ENCODE data around the gene NME5. TPM values are rescaled to one million over a fixed set of nuclear protein-coding genes. Genes with fewer than 3 reads are reported as not detected.

Gene NME5
- total and polyA plus RNA-seq, 2 of the 13 experiments (the other 11 are each of a cell fraction or from before 2014, with no cell fraction given), result 0.18 TPM; not detected in 1

GRCh38 chr5:138170299-138170698, 31.1 kb upstream of the NME5 start:
- H3K27me3 ChIP-seq (ENCODE audit: control insufficient read depth in 1 of 2, insufficient read depth in 2 of 2, low read length in 2 of 2), result no peaks in the 10 kb centered on the region
- CTCF ChIA-PET (ENCODE audit: low intra/inter-chr PET ratio, low total read pairs), result no interaction called here

DNA sequence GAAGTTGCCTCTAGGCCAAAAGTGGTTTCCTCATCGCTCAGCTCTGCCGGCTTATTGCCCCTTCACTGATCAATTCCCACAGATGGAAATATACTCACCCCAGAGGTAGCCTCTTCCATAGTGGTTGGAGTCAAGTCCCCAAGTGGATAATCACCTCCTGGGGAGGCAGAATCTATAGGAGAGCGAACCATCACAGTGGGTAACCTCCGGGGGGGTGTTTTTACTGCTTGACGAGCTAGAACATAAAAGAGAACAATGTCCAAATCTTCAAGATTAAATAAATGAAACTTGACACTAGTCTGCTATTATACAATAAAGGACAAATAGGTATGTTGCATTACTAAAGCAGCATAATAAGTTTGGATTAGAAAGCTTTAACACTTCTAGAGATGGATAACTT, 29.9 kb upstream of the NME5 start:
- no peak for DNase-seq (ENCODE audit: low spot score)
- no peak overlapping the region for H3K27ac ChIP-seq (ENCODE audit: extremely low read length, insufficient read depth, low read length)
- no peak overlapping the region for H3K4me2 ChIP-seq (ENCODE audit: low read depth, low read length)
- ATAC-seq, result no peak
- H2AFZ ChIP-seq (ENCODE audit: low read length), result no peak overlapping the region
- H3K4me1 ChIP-seq (ENCODE audit: insufficient read depth, low read length), result no peaks in the 10 kb centered on the region
- H3K9me3 ChIP-seq (ENCODE audit: low read length), result no peaks in the 10 kb centered on the region
- CTCF ChIA-PET (ENCODE audit: low intra/inter-chr PET ratio, low total read pairs), result no interaction called here
- WGBS (ENCODE audit: low lambda C conversion rate), result 95% methylated on average over 5 of the region's 5 CpGs
- in situ Hi-C loops (cut with HindIII; ENCODE audit: extremely low pct_ligation_motif_present, low pct_unique_long_range_greater_than_20kb), result no loop called here
- intact Hi-C loops (cut with micrococcal nuclease; ENCODE audit: unreplicated experiment), result no loop called here
- peaks cover 3% of the 10 kb centered on the region for H3K79me2 ChIP-seq (ENCODE audit: insufficient read depth, low read length)
- POLR2A ChIA-PET, result no interaction called here
- no peak overlapping the region for H3K4me3 ChIP-seq (replicated peaks in 1 of 3; ENCODE audit: insufficient read depth in 1 of 3, low read depth in 2 of 3, low read length in 3 of 3)
- no peak for FAIRE-seq
- H3K27me3 ChIP-seq (ENCODE audit: control insufficient read depth in 1 of 2, insufficient read depth in 2 of 2, low read length in 2 of 2), result no peaks in the 10 kb centered on the region
- no peak overlapping the region for H3K9ac ChIP-seq (ENCODE audit: insufficient read depth, low read depth, low read length)
- BruUV-seq (replicated peaks), result no TSS peak
- no peaks in the 10 kb centered on the region for H4K20me1 ChIP-seq (ENCODE audit: insufficient read depth, low read length)
- peaks cover 28 to 92% of the 10 kb centered on the region in 2 experiments for H3K36me3 ChIP-seq (replicated peaks in 1 of 2; ENCODE audit: control insufficient read depth in 1 of 2, insufficient read depth in 2 of 2, low read length in 2 of 2)
- TF ChIP-seq SMAD1 (CRISPR knock-in tag; IDR thresholded peaks at IDR 0.05; ENCODE audit: borderline replicate concordance, low read depth) (no peak), ZNF292 (CRISPR knock-in tag; IDR thresholded peaks at IDR 0.05; ENCODE audit: borderline replicate concordance, low read depth) (no peak), SMYD3 (CRISPR knock-in tag; IDR thresholded peaks at IDR 0.05) (no peak), ZBTB42 (CRISPR knock-in tag; IDR thresholded peaks at IDR 0.05) (no peak), NFE2L2 (IDR thresholded peaks at IDR 0.05; ENCODE audit: low read length) (no peak), RBM22 (optimal IDR thresholded peaks at IDR 0.05; ENCODE audit: low read length) (no peak), ZNF382 (CRISPR knock-in tag; IDR thresholded peaks at IDR 0.05; ENCODE audit: borderline replicate concordance) (no peak), ZNF138 (CRISPR knock-in tag; IDR thresholded peaks at IDR 0.05; ENCODE audit: low read depth) (no peak), HOXA9 (CRISPR knock-in tag; IDR thresholded peaks at IDR 0.05; ENCODE audit: borderline replicate concordance) (no peak), ZBTB46 (CRISPR knock-in tag; IDR thresholded peaks at IDR 0.05; ENCODE audit: borderline replicate concordance) (no peak), ZNF33A (CRISPR knock-in tag; IDR thresholded peaks at IDR 0.05; ENCODE audit: borderline replicate concordance) (no peak), NCOA5 (CRISPR knock-in tag; IDR thresholded peaks at IDR 0.05) (no peak)

More at GRCh38 chr5:138170299-138170698, 31.1 kb upstream of the NME5 start:
- ATAC-seq, result no peak
- Histone ChIP-seq H3K79me2 (ENCODE audit: insufficient read depth, low read length) (peaks cover 3% of the 10 kb centered on the region), H4K20me1 (ENCODE audit: insufficient read depth, low read length) (no peaks in the 10 kb centered on the region), H3K4me2 (ENCODE audit: low read depth, low read length) (no peak overlapping the region), H3K4me1 (ENCODE audit: insufficient read depth, low read length) (no peaks in the 10 kb centered on the region), H3K36me3 (replicated peaks in 1 of 2; ENCODE audit: control insufficient read depth in 1 of 2, insufficient read depth in 2 of 2, low read length in 2 of 2) (peaks cover 23 to 80% of the 10 kb centered on the region in 2 experiments), H3K27ac (ENCODE audit: extremely low read length, insufficient read depth, low read length) (no peak overlapping the region), H3K9me3 (ENCODE audit: low read length) (no peaks in the 10 kb centered on the region), H3K9ac (ENCODE audit: insufficient read depth, low read depth, low read length) (no peak overlapping the region), H3K4me3 (replicated peaks in 1 of 3; ENCODE audit: insufficient read depth in 1 of 3, low read depth in 2 of 3, low read length in 3 of 3) (no peak overlapping the region), H2AFZ (ENCODE audit: low read length) (no peak overlapping the region)
- in situ Hi-C loops (cut with HindIII; ENCODE audit: extremely low pct_ligation_motif_present, low pct_unique_long_range_greater_than_20kb), result no loop called here
- TF ChIP-seq MAFF (IDR thresholded peaks at IDR 0.05; ENCODE audit: low read depth, low read length) (peak; percentile 47; the same call in 1 of the 2 replicates), MAFK (conservative IDR thresholded peaks at IDR 0.05 in 1 of 2, IDR thresholded peaks at IDR 0.05 in 1 of 2; ENCODE audit: low read length in 2 of 2) (peak; percentile 37 to 75; a peak in 3 of 4 replicates)
- TF ChIP-seq, protein P1, sequence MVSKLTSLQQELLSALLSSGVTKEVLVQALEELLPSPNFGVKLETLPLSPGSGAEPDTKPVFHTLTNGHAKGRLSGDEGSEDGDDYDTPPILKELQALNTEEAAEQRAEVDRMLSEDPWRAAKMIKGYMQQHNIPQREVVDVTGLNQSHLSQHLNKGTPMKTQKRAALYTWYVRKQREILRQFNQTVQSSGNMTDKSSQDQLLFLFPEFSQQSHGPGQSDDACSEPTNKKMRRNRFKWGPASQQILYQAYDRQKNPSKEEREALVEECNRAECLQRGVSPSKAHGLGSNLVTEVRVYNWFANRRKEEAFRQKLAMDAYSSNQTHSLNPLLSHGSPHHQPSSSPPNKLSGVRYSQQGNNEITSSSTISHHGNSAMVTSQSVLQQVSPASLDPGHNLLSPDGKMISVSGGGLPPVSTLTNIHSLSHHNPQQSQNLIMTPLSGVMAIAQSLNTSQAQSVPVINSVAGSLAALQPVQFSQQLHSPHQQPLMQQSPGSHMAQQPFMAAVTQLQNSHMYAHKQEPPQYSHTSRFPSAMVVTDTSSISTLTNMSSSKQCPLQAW (CRISPR knock-in tag; IDR thresholded peaks at IDR 0.05), result no peak
- DNase-seq (ENCODE audit: low spot score), result no peak
- intact Hi-C loops (cut with micrococcal nuclease; ENCODE audit: unreplicated experiment), result no loop called here
- POLR2A ChIA-PET, result no interaction called here
- BruUV-seq (replicated peaks), result no TSS peak
- no peak for FAIRE-seq
